Adrenal gland (tissue), 5 donors: ENCODE data around the gene NDUFA8.

Experiments
- POLR2A ChIP-seq, 2 donors: fragments of 450-650 bp; IDR thresholded peaks; one replicate each; pipeline ENCODE4 v1.6.1; 2017; ENCODE audit warnings: antibody characterized with exemption in 2 of 2, mild to moderate bottlenecking in 2 of 2, moderate library complexity in 1 of 2
- TF ChIP-seq, protein P1 (sequence below), 6 experiments: fragments of 450-650 bp in 4 of 6; fragments of 200-600 bp in 2 of 6; sonication (generic) in 1 of 6; IDR thresholded peaks; 1 replicate in 5 of 6; 2 replicates in 1 of 6; pipeline versions ENCODE4 v1.5.1 to v1.8.0; 2016 to 2021; ENCODE audit warnings: antibody characterized with exemption in 6 of 6, mild to moderate bottlenecking in 2 of 6, moderate library complexity in 1 of 6
- donor health status: DM: no; HTN: no; CAD: no.

DNA sequence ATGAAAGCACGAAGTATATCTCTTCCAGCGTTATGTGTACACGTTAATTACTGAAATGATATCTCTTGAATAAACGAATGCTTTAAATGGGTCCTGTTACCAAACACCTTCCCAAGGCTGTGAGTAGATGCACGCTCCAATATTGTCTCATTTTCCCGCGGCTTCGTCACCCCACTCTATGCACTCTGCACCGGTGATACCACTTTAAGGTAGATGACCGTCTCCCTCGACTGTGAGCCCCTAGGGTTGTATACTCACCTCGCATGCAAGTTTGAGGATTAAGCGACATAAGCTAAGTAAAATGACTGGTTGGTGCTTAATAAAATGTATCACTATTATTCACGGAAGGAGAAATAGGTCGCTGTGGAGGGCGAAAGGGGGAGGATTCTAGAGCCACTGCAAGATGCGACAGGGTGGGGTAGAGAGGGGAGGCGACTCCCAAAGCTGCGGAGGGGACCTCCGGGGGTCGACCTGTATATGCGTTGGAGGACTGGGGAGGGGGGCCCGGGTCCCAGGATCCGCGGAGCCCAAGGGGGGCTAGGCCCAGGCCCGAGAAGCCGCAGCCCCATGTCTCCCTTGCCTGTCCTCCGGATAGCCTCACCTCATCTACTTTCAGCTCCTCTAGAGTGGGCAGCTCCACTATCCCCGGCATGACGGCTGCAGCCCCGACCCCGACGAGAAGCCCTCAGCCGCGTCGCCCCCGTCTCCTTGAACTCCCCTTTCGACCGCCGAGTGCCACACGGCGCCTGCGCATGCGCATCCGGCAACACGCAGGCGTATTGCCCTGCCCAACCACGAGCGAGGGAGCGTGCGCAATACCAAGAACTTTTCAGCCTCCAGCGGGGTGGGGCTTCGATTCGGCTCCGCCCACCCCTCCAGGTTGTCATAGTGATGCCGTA lies at the start of gene NDUFA8, which contains the start of gene MORN5:
- TF ChIP-seq, protein P1, sequence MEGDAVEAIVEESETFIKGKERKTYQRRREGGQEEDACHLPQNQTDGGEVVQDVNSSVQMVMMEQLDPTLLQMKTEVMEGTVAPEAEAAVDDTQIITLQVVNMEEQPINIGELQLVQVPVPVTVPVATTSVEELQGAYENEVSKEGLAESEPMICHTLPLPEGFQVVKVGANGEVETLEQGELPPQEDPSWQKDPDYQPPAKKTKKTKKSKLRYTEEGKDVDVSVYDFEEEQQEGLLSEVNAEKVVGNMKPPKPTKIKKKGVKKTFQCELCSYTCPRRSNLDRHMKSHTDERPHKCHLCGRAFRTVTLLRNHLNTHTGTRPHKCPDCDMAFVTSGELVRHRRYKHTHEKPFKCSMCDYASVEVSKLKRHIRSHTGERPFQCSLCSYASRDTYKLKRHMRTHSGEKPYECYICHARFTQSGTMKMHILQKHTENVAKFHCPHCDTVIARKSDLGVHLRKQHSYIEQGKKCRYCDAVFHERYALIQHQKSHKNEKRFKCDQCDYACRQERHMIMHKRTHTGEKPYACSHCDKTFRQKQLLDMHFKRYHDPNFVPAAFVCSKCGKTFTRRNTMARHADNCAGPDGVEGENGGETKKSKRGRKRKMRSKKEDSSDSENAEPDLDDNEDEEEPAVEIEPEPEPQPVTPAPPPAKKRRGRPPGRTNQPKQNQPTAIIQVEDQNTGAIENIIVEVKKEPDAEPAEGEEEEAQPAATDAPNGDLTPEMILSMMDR (IDR thresholded peaks at IDR 0.05): peak in 4 of 6 experiments; percentile 17 to 50 (median 40)
- peak; percentile 51 to 83 for TF ChIP-seq POLR2A (IDR thresholded peaks at IDR 0.05)
